NB4 (cell line): ENCODE results near the gene TSPO2.

Experiments used
- MAX ChIP-seq: IDR thresholded peaks from 2 replicates; pipeline ENCODE4 v1.6.1; 2011; ENCODE audit warnings: low read depth, low read length
- POLR2A ChIP-seq: IDR thresholded peaks from 2 replicates; pipeline ENCODE4 v1.6.1; 2011; ENCODE audit warnings: mild to moderate bottlenecking; ENCODE audit not compliant: insufficient read length; ENCODE audit errors: extremely low read depth
- TF ChIP-seq, protein P1 (sequence below): IDR thresholded peaks from one replicate; pipeline ENCODE4 v1.5.1; 2012; ENCODE audit warnings: low read depth, low read length

DNA sequence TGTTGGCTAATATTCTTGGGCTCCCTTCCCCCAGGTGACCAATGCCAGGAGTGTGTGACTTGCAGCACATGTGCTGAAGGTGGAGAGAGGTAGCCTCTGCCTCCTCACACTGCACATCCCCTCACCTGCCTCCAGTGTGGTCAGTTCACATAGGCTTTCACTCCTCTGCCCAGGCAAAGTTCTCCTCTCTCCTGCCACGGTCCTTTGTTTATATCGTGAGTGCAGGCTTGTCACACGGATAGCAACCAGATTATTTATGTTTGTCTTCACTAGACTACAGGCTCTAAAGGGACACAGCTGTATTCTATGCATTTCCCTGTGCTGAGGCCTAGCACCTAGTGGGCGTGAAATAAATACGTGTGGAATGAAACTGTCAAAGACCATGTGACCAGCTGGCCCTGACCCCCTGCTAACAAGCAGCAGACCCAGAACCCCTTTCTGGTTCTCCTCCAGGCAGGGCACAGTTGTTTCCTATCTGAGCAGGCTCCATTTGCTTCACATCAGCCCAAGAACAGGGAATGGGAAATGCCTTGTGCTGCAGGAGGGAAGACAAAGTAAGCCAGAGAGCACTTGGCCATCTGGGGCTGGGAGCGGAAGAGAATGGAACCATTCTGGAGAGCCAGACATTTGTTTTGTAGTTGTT is 45.6 kb upstream of the TSPO2 start:
- TF ChIP-seq, protein P1, sequence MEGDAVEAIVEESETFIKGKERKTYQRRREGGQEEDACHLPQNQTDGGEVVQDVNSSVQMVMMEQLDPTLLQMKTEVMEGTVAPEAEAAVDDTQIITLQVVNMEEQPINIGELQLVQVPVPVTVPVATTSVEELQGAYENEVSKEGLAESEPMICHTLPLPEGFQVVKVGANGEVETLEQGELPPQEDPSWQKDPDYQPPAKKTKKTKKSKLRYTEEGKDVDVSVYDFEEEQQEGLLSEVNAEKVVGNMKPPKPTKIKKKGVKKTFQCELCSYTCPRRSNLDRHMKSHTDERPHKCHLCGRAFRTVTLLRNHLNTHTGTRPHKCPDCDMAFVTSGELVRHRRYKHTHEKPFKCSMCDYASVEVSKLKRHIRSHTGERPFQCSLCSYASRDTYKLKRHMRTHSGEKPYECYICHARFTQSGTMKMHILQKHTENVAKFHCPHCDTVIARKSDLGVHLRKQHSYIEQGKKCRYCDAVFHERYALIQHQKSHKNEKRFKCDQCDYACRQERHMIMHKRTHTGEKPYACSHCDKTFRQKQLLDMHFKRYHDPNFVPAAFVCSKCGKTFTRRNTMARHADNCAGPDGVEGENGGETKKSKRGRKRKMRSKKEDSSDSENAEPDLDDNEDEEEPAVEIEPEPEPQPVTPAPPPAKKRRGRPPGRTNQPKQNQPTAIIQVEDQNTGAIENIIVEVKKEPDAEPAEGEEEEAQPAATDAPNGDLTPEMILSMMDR = no peak
- TF ChIP-seq MAX = no peak
- TF ChIP-seq POLR2A = no peak
